ENCODE measurements around the gene SSU72.
A peak's percentile ranks its signal among the peaks of the same experiment; 100 is the strongest.
"Not testable (repeated sequence)": the region's sequence is repeated elsewhere in the genome, so short reads cannot be mapped to it uniquely, and the experiment has no call there.

Gene SSU72

GRCh38 chr1:1594602-1595260 is 20.1 kb upstream of the SSU72 start:
- no peak for DNase-seq

DNA sequence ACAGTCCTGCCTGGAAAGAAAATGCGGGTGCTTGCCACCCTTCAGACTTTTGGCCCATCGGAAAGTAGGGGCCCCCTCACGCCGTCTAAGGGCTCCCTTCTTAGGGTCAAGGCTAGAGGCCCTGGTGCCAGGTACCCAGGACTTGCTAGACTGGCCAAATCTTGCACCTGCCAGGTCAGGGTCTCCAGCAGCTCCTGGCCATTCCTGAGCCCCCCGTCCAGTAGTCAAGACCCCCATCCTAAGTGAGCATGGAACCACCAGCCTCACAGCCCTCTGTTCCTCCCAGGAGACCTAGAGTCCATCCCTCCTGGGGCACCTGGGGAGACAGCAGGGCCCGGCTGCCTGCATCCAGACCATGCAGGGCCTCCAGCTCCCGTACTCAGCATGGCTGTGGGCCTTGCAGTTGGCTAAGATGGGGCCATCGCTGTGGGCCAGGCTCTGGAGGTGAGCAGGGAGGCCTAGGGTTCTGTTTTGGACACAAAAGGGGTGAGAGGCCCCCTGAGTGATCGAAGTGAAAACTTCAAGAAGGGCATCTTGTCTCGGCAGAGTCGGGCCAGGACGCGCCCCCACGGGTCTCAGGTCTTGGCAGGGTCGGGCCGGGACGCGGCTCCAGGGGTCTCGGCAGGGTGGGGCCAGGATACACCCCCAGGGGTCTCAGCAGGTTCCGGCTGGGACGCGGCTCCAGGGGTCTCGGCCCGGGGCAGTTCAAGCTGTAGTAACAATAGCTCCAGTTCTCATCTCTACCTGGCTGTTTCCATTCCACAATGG is 19.4 kb upstream of the SSU72 start:
- no peak for DNase-seq

DNA sequence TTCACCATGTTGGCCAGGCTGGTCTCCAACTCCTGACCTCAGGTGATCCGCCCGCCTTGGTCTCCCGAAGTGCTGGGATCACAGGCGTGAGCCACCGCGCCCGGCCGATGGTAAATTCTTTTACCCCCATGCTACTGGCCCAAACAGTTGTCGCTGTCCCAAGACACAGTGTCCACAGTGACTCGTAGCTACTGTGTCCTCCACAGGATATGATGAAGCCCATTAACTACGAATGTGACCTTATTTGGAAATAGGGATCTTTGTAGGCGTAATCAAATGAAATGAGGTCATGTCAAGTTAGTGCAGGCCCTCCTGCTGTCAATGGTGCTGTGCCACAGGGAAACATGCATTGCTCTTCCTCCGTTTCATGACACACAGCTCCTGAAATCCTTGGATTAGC is 16.8 kb upstream of the SSU72 start:
- DNase-seq, result no peak

- DNase-seq, result no peak
These were observed 8.8 kb upstream of the SSU72 start for GRCh38 chr1:1583347-1584010.

DNA sequence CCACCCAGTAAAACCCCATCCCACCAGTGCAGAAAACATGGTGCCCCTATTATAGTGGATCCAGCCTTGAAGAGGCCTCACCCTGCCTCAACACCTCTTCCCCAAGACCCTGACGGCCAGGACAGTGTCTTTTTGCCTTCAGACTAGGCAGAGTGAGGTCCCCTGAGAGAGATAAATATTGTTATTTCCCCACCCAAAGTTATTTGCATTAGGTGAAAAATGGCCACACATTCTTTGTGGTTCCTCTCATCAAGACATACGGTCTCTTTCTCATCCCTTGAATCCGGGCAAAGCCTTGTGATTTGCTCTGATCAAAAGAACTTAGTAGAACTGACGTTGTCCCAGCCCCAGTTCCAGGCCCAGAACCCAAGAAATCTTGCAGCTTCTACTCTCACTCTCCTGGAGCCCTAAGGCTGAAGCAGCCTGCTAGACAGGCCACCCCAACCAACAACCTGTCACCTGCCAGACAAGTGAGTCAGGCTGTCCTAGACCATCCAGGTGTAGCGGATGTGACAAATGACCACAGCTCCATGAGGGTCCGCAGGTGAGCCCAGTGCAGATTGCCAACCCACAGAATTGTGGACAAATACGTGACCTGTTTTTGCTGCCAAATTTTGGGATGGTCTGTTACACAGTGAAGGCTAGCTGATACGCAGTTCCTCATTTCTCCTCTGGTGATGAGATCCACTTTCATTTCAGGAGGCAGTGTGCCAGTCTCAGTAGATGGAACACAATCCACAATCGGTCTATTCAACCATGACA is 8.1 kb upstream of the SSU72 start:
- no peak for DNase-seq

DNA sequence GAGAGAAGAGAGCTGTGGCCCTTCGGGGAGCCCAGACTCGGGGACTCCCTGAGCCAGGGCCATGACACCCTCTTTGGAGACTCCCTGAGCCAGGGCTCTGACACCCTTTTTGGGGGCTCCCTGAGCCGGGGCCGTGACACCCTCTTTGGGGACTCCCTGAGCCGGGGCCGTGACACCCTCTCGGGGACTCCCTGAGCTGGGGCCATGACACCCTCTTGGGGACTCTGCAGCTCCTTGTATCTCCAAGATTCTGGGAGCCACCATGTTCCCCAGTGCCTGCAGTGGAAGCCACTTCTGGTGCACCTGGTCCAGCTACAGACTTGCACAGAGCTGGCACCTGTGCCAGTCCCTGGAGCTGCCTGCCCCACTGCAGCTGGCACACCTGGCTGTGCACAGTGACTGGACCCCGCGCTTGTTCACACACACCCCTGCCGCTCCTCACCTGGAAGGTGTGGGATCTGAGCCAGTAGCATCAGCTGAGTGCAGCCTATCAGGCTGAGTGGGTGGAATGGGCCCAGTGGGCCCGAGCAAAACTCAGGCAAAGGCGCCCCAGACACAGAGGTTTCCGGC is 3.8 kb upstream of the SSU72 start:
- DNase-seq, result no peak

GRCh38 chr1:1577367-1578011 is 2.8 kb upstream of the SSU72 start:
- no peak for DNase-seq

DNA sequence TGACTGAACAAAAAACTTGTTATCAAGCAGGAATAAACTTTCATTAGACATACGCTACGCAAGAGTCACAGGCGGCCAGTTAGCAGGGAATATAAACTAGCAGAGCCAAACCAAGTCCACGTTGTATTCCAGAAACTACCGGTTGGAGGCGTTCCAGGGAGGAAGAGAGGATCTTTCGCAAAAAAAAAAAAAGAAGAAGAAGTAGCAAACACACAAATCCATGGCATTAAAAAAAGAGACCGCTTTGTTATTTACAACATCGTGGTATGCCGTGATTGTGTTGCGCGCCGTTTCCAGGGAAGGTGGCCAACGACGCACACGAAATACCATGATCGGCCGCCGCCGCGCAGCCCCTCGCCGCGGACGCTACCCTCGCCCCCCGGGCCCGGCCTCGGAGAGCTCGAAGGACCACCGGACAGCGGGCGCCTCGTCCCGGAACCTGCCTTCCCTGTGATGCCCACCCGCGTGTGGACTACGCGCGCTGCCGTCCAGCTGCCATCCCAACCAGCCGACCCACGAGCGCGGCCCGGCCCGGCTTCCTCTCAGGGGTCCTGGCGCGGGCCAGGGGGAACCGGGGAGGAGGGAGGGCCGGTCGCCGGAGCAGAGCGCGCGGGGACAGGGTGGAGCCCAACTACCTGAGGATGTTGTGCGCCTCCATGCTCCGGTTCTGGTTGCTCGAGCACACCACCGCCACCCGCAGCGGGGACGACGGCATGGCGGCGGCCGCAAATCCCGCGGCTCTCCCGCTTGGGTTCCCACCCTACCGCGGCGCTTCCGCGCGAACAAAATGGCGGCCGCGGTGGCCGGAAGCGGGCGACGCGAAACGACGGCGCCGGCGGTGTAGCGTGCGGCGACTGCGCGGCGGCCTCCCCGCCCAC is 581 bp downstream of the SSU72 start:
- peak; percentile 65 for DNase-seq

- DNase-seq, result no peak
These were observed 5.3 kb downstream of the SSU72 start for GRCh38 chr1:1569341-1569740.

GRCh38 chr1:1567891-1568291 is 6.8 kb downstream of the SSU72 start:
- no peak for DNase-seq

DNA sequence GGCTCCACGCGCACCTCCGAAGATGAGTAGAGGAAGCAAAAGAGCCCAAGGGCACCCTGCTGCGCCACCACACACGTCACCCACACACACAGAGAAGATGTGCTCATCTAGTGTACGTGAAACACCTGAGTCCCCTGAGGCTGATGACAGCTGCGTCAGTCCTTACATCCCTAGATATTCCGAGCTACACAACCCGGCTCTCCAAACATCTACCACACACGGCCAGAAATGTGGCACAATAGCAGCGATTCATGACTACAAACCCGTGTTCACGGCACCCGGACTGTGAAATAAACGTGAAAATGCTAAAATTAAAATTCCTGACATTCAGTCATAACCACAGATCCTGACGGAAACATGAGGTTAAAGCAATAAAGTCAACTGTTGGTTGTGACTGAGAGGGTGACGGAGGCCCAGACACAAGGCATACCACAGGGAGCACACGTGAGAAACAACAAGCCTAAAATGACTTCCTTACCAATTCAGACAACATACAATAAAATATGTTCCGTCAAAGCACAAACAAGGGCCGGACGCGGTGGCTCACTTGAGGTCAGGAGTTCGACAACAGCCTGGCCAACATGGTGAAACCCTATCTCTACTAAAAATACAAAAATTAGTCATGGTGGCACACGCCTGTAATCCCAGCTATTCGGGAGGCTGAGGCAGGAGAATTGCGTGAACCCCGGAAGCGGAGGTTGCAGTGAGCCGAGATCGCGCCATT is 7.3 kb downstream of the SSU72 start:
- DNase-seq, result no peak

GRCh38 chr1:1565340-1565739 is 9.3 kb downstream of the SSU72 start:
- DNase-seq, result no peak

GRCh38 chr1:1564268-1564667 is 10.4 kb downstream of the SSU72 start:
- DNase-seq, result no peak

GRCh38 chr1:1563688-1564087 is 11.0 kb downstream of the SSU72 start:
- DNase-seq, result no peak

GRCh38 chr1:1562556-1563195 is 12.0 kb downstream of the SSU72 start:
- no peak for DNase-seq

- no peak for DNase-seq
These were observed 12.7 kb downstream of the SSU72 start for GRCh38 chr1:1561801-1562470.

DNA sequence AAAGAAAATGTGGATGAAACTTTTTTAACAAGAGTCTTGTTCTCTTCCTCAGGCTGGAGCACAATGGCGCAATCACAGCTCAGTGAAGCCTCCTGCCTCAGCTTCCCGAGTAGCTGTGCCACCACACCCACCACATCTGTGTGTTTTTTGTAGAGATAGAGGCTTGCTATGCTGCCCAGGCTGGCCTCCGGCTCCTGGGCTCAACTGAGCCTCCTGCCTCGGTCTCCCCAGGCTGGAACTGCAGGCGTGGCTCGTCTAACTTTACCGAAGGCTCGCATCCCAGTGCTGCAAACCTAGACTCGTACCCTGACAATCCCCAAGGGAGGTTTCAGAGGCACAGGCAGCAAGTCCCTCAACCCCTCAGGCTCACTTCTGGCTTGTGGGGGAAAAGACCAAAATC is 14.5 kb downstream of the SSU72 start:
- DNase-seq, result no peak

DNA sequence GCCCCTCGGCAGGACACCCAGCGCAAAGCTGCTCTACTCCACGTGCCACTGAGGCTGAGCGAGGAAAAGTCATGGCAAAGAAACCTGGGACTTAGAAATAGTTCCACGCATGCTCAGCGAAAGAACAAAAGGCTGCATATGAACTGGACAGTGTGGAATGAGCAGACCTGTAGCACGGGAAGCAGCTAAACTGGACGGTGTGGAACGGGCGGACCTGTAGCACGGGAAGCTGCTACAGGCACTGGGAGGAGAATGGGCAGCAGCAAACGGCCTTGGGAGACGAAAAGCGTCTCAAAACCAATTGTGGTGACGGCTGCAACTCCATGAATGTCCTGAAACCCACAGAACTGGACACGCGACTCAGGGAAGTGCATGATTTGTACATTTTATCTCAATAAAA is 15.6 kb downstream of the SSU72 start:
- DNase-seq, result no peak

DNA sequence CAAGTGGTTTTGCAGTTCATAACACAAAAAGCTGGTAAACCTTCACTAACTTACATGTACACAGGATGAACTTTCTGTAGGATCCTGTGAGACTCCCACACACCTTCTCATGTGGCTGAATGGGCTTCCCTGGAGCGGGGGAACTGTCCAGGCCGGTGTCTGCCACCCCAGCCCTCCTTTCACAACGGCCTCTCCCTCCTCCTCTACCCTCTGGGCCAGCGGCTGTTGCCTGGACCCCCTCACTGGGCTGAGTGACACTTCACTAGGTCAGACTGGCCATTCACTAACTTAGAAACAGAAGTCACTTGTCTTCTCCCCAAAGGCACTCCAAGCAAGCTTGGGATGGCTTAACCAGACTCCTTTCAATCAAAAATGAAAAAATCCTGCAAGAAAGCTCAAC is 16.1 kb downstream of the SSU72 start:
- no peak for DNase-seq

DNA sequence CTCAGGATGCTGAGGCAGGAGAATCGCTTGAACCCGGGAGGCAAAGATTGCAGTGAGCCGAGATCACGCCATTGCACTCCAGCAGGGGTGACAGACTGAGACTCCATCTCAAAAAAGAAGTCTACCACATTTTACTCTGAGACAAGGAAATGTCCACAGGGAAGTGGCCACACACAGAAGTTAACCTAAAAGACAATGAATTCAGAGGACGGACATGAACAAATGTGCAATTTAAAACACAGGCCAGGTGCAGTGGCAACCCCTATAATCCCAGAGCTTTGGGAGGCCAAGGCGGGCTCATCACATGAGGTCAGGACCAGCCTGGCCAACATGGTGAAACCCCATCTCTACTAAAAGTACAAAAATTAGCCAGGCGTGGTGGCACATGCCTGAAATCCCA is 17.0 kb downstream of the SSU72 start:
- not testable (repeated sequence) for DNase-seq
